Mesendoderm (in vitro differentiated cells): Measurements from ENCODE around the gene KIF18A.

ENCODE experiments used
- DNase-seq: peaks from one replicate; pipeline ENCODE4 v3.0.0; 2013
- H2AK5ac ChIP-seq: 2 replicates; pipeline ENCODE4 v1.6.1; 2013; ENCODE audit warnings: low read length, inconsistent platforms
- H2BK120ac ChIP-seq: 2 replicates; pipeline ENCODE4 v1.6.1; 2013; ENCODE audit warnings: low read depth, mild to moderate bottlenecking, low read length, moderate library complexity, mixed read lengths
- H2BK15ac ChIP-seq: replicated peaks from 2 replicates; pipeline ENCODE4 v1.6.1; 2013; ENCODE audit warnings: low read depth, mild to moderate bottlenecking, moderate library complexity
- H2BK5ac ChIP-seq: 2 replicates; pipeline ENCODE4 v1.6.1; 2013; ENCODE audit warnings: low read length, inconsistent platforms
- H3K18ac ChIP-seq: 2 replicates; pipeline ENCODE4 v1.6.1; 2013; ENCODE audit warnings: mild to moderate bottlenecking, low read length, mixed read lengths
- H3K23ac ChIP-seq: one replicate; pipeline ENCODE4 v1.6.1; 2013; ENCODE audit warnings: low read length
- H3K27ac ChIP-seq: 2 replicates; pipeline ENCODE4 v1.5.1; 2013; ENCODE audit warnings: low read depth, mild to moderate bottlenecking, inconsistent platforms, low read length, moderate library complexity
- H3K27me3 ChIP-seq: 2 replicates; pipeline ENCODE4 v1.6.1; 2013; ENCODE audit warnings: low read length, control low read depth, mild to moderate bottlenecking, inconsistent platforms; ENCODE audit not compliant: insufficient read depth, poor library complexity
- H3K36me3 ChIP-seq: 2 replicates; pipeline ENCODE4 v1.6.1; 2013; ENCODE audit warnings: low read length, inconsistent platforms; ENCODE audit not compliant: control insufficient read depth, insufficient read depth
- H3K4ac ChIP-seq: one replicate; pipeline ENCODE4 v1.6.1; 2013; ENCODE audit warnings: low read depth, mild to moderate bottlenecking, low read length, moderate library complexity
- H3K4me1 ChIP-seq: 2 replicates; pipeline ENCODE4 v1.6.1; 2013; ENCODE audit warnings: low read depth, low read length, inconsistent platforms; ENCODE audit not compliant: control insufficient read depth
- H3K4me2 ChIP-seq: 2 replicates; pipeline ENCODE4 v1.6.1; 2013; ENCODE audit warnings: low read length
- H3K4me3 ChIP-seq: 2 replicates; pipeline ENCODE4 v1.5.1; 2013; ENCODE audit warnings: mild to moderate bottlenecking, low read length
- H3K56ac ChIP-seq: one replicate; pipeline ENCODE4 v1.6.1; 2013; ENCODE audit warnings: low read length
- H3K79me1 ChIP-seq: 2 replicates; pipeline ENCODE4 v1.6.1; 2013; ENCODE audit warnings: low read length, inconsistent platforms
- H3K79me2 ChIP-seq: 2 replicates; pipeline ENCODE4 v1.6.1; 2013; ENCODE audit warnings: mild to moderate bottlenecking, low read length; ENCODE audit not compliant: control insufficient read depth, insufficient read depth
- H3K9ac ChIP-seq: 2 replicates; pipeline ENCODE4 v1.6.1; 2013; ENCODE audit warnings: low read length, inconsistent platforms
- H4K5ac ChIP-seq: one replicate; pipeline ENCODE4 v1.6.1; 2013; ENCODE audit warnings: low read length
- H4K8ac ChIP-seq: one replicate; pipeline ENCODE4 v1.6.1; 2013; ENCODE audit warnings: low read depth, mild to moderate bottlenecking, control low read depth, low read length, moderate library complexity
- WGBS: extraction: QIAGEN DNeasy Blood & Tissue Kit; methylation state at CpG from one replicate; pipeline ENCODE4 v1.1.7; 2013; ENCODE audit warnings: low lambda C conversion rate, missing lambda C conversion rate; ENCODE audit not compliant: insufficient coverage; ENCODE audit errors: extremely low coverage; 5-methylcytosine and 5-hydroxymethylcytosine counted together

KIF18A gene

DNA sequence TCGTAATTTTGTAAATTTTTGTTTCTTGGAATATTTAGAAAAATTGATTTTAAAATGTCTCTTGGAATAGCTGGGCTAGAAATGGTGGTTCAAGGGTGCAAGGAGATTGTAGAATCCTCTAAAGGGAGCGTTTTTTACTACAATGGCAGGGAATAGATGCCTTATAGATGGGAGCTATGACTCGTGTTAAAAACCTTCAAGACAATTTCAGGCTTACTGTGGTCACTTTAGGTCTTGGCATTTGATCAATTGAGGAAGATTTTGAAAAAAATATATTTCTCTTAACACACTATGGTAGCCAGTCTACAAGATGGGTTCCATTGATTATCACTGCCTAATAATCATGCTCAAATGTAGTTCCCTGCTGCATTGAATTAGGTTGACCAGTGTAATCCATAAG, 25.2 kb upstream of the KIF18A start:
- Histone ChIP-seq H3K79me1 (no peaks in the 10 kb centered on the region), H3K79me2 (no peaks in the 10 kb centered on the region), H2AK5ac (no peak overlapping the region), H3K4ac (no peak overlapping the region), H3K27me3 (no peaks in the 10 kb centered on the region), H3K56ac (no peak overlapping the region), H3K18ac (no peak overlapping the region), H4K5ac (no peak overlapping the region), H3K27ac (no peak overlapping the region), H3K23ac (no peak overlapping the region), H3K36me3 (no peaks in the 10 kb centered on the region), H2BK120ac (no peak overlapping the region), H3K4me3 (no peak overlapping the region), H3K4me1 (no peaks in the 10 kb centered on the region), H2BK5ac (no peak overlapping the region), H3K4me2 (no peak overlapping the region), H3K9ac (no peak overlapping the region), H4K8ac (no peak overlapping the region), H2BK15ac (no peak overlapping the region)
- DNase-seq: no peak
- WGBS: 100% methylated on average over 1 of the region's 3 CpGs

DNA sequence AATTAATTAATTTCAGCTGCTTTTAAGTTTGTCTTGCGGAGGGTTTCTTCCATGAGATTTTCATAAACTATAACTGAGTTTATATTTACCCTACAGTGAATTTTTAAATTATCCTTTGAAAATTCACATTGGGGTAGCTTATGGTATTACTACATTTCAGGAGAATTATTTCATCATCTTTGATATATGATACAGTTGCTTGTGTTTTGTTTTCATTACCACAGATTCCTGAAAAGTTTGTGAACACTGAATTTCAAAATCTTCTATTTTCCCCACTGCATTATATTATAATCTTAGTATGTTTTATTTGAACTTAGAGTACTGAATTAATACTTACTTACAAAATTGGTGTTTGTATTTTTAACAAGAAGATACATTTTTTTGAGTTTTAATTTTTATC, 24.6 kb upstream of the KIF18A start:
- no peaks in the 10 kb centered on the region for H3K79me1 ChIP-seq
- H3K4ac ChIP-seq: no peak overlapping the region
- no peak overlapping the region for H3K27ac ChIP-seq
- DNase-seq: no peak
- H2BK5ac ChIP-seq: no peak overlapping the region
- H3K4me1 ChIP-seq: no peaks in the 10 kb centered on the region
- no peak overlapping the region for H2BK120ac ChIP-seq
- H3K4me3 ChIP-seq: no peak overlapping the region
- H2AK5ac ChIP-seq: no peak overlapping the region
- no CpG with 5 or more reads among the region's 1 CpG for WGBS
- H3K4me2 ChIP-seq: no peak overlapping the region
- H3K27me3 ChIP-seq: no peaks in the 10 kb centered on the region
- H4K5ac ChIP-seq: no peak overlapping the region
- H3K56ac ChIP-seq: no peak overlapping the region
- no peak overlapping the region for H2BK15ac ChIP-seq
- no peaks in the 10 kb centered on the region for H3K79me2 ChIP-seq
- no peak overlapping the region for H3K18ac ChIP-seq
- H3K9ac ChIP-seq: no peak overlapping the region
- no peaks in the 10 kb centered on the region for H3K36me3 ChIP-seq
- H4K8ac ChIP-seq: no peak overlapping the region
- no peak overlapping the region for H3K23ac ChIP-seq

DNA sequence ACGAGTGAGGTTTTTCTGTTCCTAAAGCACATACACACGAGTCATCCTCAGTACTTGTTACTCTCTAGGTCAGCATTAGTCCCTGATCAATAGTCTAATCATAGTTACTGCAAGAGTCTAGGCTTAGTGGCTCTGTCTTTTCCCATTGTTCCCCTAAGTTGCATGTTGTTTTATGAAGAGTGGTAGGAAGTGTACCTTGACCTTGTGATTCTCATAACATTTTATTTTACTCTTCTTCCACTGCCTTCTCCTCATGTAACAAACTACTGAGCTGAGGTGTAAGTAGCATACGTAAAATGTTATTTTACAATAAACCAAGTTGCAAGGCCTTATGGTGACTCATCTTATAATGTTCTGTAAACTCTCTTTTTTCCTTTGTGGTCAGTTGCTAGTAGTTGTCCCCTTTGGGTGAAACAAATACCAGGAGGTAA, 15.2 kb upstream of the KIF18A start:
- Histone ChIP-seq H3K36me3 (no peaks in the 10 kb centered on the region), H3K4me1 (no peaks in the 10 kb centered on the region), H3K79me1 (no peaks in the 10 kb centered on the region), H4K8ac (no peak overlapping the region), H3K18ac (no peak overlapping the region), H3K56ac (no peak overlapping the region), H3K27ac (no peak overlapping the region), H3K9ac (no peak overlapping the region), H3K79me2 (no peaks in the 10 kb centered on the region), H3K4ac (no peak overlapping the region), H3K27me3 (no peaks in the 10 kb centered on the region), H2BK5ac (no peak overlapping the region), H2BK120ac (no peak overlapping the region), H3K4me2 (no peak overlapping the region), H2BK15ac (no peak overlapping the region), H3K4me3 (no peak overlapping the region), H4K5ac (no peak overlapping the region), H3K23ac (no peak overlapping the region), H2AK5ac (no peak overlapping the region)
- DNase-seq: no peak
- WGBS: no CpG with 5 or more reads among the region's 3 CpGs

DNA sequence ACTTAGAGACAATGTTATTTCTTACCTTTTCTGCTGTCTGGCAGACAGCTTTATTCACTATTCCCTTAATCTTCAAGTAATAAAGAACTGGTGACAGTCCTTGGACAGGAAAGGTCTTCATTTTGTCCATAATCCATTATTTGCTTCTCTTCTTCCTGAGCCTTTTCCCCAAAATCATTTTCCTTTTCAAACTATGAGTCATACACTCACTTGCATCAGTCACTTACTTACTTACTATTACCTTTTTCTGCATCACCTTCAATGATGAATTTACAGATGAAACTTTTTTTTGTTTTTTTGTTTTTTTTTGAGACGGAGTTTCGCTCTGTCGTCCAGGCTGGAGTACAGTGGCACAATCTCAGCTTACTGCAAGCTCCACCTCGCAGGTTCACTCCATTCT, 9.8 kb upstream of the KIF18A start:
- Histone ChIP-seq H2BK15ac (no peak overlapping the region), H2BK5ac (no peak overlapping the region), H3K79me1 (no peaks in the 10 kb centered on the region), H3K27ac (no peak overlapping the region), H2BK120ac (no peak overlapping the region), H3K18ac (no peak overlapping the region), H3K27me3 (no peaks in the 10 kb centered on the region), H3K23ac (no peak overlapping the region), H3K4me2 (no peak overlapping the region), H2AK5ac (no peak overlapping the region), H3K4me1 (no peaks in the 10 kb centered on the region), H3K4ac (no peak overlapping the region), H3K36me3 (no peaks in the 10 kb centered on the region), H3K79me2 (no peaks in the 10 kb centered on the region), H4K8ac (no peak overlapping the region), H3K56ac (no peak overlapping the region), H3K4me3 (no peak overlapping the region), H3K9ac (no peak overlapping the region), H4K5ac (no peak overlapping the region)
- no CpG with 5 or more reads among the region's 4 CpGs for WGBS
- DNase-seq: no peak

DNA sequence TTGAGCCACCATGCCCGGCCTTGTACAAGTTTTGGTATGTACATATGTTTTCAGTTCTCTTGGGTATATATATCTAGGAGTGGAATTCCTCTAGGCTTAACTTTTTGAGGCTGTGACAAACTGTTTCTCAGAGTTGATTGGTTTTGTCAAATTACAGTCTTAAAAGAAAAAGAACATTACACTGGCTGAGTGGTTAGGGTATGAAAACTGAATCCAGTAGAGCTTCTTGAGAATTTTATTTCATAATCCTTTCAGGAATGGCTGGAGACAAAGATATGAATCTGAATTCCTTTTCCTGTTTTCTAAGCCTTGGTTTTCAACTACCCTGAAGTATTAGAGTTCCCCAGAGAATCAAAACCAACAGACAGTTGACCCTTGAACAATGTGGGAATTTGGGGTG, 6.8 kb upstream of the KIF18A start:
- Histone ChIP-seq H3K36me3 (no peaks in the 10 kb centered on the region), H2BK120ac (no peak overlapping the region), H3K4ac (no peak overlapping the region), H3K79me1 (peaks cover 3% of the 10 kb centered on the region), H4K8ac (no peak overlapping the region), H3K18ac (no peak overlapping the region), H3K27ac (no peak overlapping the region), H3K56ac (no peak overlapping the region), H3K9ac (no peak overlapping the region), H3K79me2 (peaks cover 6% of the 10 kb centered on the region), H3K27me3 (no peaks in the 10 kb centered on the region), H2AK5ac (no peak overlapping the region), H2BK5ac (no peak overlapping the region), H3K23ac (no peak overlapping the region), H3K4me2 (no peak overlapping the region), H3K4me3 (no peak overlapping the region), H4K5ac (no peak overlapping the region), H2BK15ac (no peak overlapping the region), H3K4me1 (no peaks in the 10 kb centered on the region)
- WGBS: no CpG with 5 or more reads among the region's 1 CpG
- no peak for DNase-seq

DNA sequence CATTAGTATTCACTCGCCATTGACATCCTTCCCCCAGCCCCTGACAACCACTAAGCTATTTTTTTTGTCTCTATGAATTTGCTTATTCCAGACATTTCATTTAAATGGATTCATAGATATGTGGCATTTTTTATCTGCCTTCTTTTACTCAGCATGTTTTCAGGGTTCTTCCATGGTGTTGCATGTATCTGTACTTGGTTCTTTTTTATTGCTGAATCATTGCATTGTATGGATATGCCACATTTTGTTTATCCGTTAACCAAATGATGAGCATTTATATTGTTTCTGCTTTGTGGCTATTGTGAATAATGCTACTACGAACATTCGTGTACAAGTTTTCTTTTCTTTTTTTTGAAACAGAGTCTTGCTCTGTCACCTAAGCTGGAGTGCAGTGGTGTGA, 6.2 kb upstream of the KIF18A start:
- H2BK120ac ChIP-seq: no peak overlapping the region
- peaks cover 3% of the 10 kb centered on the region for H3K79me1 ChIP-seq
- no peak overlapping the region for H4K8ac ChIP-seq
- no peak overlapping the region for H2BK15ac ChIP-seq
- no peak overlapping the region for H3K18ac ChIP-seq
- H3K27me3 ChIP-seq: no peaks in the 10 kb centered on the region
- no peak overlapping the region for H3K4ac ChIP-seq
- no peaks in the 10 kb centered on the region for H3K36me3 ChIP-seq
- no peak overlapping the region for H2BK5ac ChIP-seq
- H3K23ac ChIP-seq: no peak overlapping the region
- no peak overlapping the region for H3K27ac ChIP-seq
- H3K4me2 ChIP-seq: no peak overlapping the region
- H3K9ac ChIP-seq: no peak overlapping the region
- no CpG with 5 or more reads among the region's 4 CpGs for WGBS
- H3K4me1 ChIP-seq: no peaks in the 10 kb centered on the region
- no peak overlapping the region for H2AK5ac ChIP-seq
- peaks cover 6% of the 10 kb centered on the region for H3K79me2 ChIP-seq
- no peak for DNase-seq
- H3K56ac ChIP-seq: no peak overlapping the region
- no peak overlapping the region for H4K5ac ChIP-seq
- H3K4me3 ChIP-seq: no peak overlapping the region
